Measurements from ENCODE around the gene HYCC2. TPM values are rescaled to one million over a fixed set of nuclear protein-coding genes. Genes with fewer than 3 reads are reported as not detected.
"Not testable (repeated sequence)": the region's sequence is repeated elsewhere in the genome, so short reads cannot be mapped to it uniquely, and the experiment has no call there.

Gene HYCC2
- total and polyA plus RNA-seq, 2 donors (not counting 1 experiment from before 2014, with no cell fraction given): 3.6 to 30.1 TPM

DNA sequence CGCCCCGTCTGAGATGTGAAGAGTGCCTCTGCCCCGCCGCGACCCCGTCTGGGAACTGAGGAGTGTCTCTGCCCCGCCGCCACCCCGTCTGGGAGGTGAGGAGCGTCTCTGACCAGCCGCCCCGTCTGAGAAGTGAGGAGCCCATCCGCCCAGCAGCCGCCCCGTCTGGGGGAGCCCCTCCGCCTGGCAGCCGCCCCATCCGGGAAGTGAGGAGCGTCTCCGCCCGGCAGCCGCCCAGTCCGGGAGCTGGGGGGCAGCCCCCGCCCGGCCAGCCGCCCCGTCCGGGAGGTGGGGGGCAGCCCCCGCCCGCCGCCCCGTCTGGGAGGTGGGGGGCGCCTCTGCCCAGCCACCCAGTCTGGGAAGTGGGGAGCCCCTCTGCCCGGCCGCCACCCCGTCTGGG is 29.0 kb downstream of the HYCC2 start:
- H2AFZ ChIP-seq (ENCODE audit: insufficient read depth, low read depth, low read length, poor library complexity, severe bottlenecking); H3K27ac Mint-ChIP-seq; H3K9me3 ChIP-seq (ENCODE audit: control extremely low read depth in 1 of 3, control insufficient read depth in 2 of 3, insufficient read depth in 1 of 3, low read length in 2 of 3); DNase-seq; intact Hi-C loops (cut with micrococcal nuclease); H3K9me3 Mint-ChIP-seq (ENCODE audit: insufficient read depth); H3K27me3 Mint-ChIP-seq; H3K27me3 ChIP-seq (replicated peaks in 1 of 4; ENCODE audit: control extremely low read depth in 1 of 4, control insufficient read depth in 3 of 4, insufficient read depth in 4 of 4, low read length in 3 of 4); H3K27ac ChIP-seq (ENCODE audit: low read length in 2 of 2); ATAC-seq (ENCODE audit: low read depth); H3K4me3 ChIP-seq (ENCODE audit: control extremely low read depth in 1 of 5, extremely low read depth in 1 of 5, insufficient read depth in 1 of 5, low read depth in 2 of 5, low read length in 4 of 5); H3K4me2 ChIP-seq (replicated peaks; ENCODE audit: low read depth, low read length, poor library complexity, severe bottlenecking); POLR2A ChIA-PET; H3K4me1 ChIP-seq (ENCODE audit: control insufficient read depth in 2 of 2, insufficient read depth in 2 of 2, low read length in 2 of 2); H3K4me1 Mint-ChIP-seq; CTCF ChIA-PET; H3K4me3 Mint-ChIP-seq; H3K9ac ChIP-seq (ENCODE audit: low read length): not testable (repeated sequence)
- peaks cover 45% of the 10 kb centered on the region for H3K79me2 ChIP-seq (ENCODE audit: control insufficient read depth, insufficient read depth, low read length)
- WGBS (ENCODE audit: insufficient coverage): 98% methylated on average over 22 of the region's 36 CpGs
- peaks cover 8 to 12% of the 10 kb centered on the region in 2 experiments for H3K36me3 ChIP-seq (replicated peaks in 1 of 2; ENCODE audit: control extremely low read depth in 1 of 2, control insufficient read depth in 1 of 2, extremely low read depth in 1 of 2, insufficient read depth in 2 of 2, low read length in 1 of 2)
- peaks cover 14% of the 10 kb centered on the region for H4K20me1 ChIP-seq (ENCODE audit: control insufficient read depth, insufficient read depth, low read length, poor library complexity, severe bottlenecking)

DNA sequence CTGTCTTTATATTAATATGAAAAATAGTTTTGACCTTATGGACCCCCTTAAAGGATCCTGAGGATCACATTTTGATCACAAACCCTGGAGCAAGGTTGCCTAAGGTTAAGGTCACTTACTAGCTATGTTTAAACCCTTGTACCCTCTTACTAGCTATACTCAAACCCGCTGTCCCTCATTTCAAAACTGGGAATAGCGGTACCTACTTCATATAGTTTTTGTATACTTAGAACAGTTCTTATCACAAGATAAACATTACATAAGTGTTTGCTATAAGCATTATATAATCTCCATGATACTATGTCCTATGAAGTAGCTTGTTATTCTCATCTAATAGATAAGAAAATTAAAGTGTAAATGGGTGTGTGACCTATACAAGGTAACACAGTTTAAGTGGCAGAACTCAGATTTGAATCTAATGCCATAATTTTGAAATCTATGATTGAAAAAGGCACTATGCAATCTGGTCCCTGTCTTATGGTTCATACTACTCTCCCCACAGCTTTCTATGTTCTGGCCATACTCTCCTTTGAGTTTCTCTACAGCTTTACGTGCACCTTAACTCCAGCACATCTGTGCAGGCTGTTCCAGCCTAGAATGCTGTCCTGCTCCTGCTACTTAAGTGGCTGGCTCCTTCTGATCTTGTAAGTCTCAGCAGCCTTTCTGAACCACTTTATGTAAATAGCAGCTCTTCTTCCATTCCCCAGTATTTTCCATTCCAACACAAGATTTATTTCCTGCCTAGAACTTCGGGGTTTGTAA is 30.4 kb downstream of the HYCC2 start:
- H3K79me2 ChIP-seq (ENCODE audit: control insufficient read depth, insufficient read depth, low read length): peaks cover 31% of the 10 kb centered on the region
- H3K9me3 ChIP-seq (ENCODE audit: control extremely low read depth in 1 of 3, control insufficient read depth in 2 of 3, insufficient read depth in 1 of 3, low read length in 2 of 3): peaks cover 0 to 1% (median 0%) of the 10 kb centered on the region in 3 donors
- POLR2A ChIA-PET: no interaction called here
- peaks cover 4% of the 10 kb centered on the region for H4K20me1 ChIP-seq (ENCODE audit: control insufficient read depth, insufficient read depth, low read length, poor library complexity, severe bottlenecking)
- TF ChIP-seq EZH2 (IDR thresholded peaks at IDR 0.05; ENCODE audit: borderline replicate concordance, insufficient read depth, low read depth, low read length, poor library complexity, severe bottlenecking): no peak
- TF ChIP-seq, protein P1, sequence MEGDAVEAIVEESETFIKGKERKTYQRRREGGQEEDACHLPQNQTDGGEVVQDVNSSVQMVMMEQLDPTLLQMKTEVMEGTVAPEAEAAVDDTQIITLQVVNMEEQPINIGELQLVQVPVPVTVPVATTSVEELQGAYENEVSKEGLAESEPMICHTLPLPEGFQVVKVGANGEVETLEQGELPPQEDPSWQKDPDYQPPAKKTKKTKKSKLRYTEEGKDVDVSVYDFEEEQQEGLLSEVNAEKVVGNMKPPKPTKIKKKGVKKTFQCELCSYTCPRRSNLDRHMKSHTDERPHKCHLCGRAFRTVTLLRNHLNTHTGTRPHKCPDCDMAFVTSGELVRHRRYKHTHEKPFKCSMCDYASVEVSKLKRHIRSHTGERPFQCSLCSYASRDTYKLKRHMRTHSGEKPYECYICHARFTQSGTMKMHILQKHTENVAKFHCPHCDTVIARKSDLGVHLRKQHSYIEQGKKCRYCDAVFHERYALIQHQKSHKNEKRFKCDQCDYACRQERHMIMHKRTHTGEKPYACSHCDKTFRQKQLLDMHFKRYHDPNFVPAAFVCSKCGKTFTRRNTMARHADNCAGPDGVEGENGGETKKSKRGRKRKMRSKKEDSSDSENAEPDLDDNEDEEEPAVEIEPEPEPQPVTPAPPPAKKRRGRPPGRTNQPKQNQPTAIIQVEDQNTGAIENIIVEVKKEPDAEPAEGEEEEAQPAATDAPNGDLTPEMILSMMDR (IDR thresholded peaks at IDR 0.05): no peak
- no peak overlapping the region for H3K4me3 Mint-ChIP-seq
- ATAC-seq (ENCODE audit: low read depth): no peak
- H3K4me3 ChIP-seq (ENCODE audit: control extremely low read depth in 1 of 5, extremely low read depth in 1 of 5, insufficient read depth in 1 of 5, low read depth in 2 of 5, low read length in 4 of 5): no peak overlapping the region
- H3K4me1 Mint-ChIP-seq: peaks cover 5% of the 10 kb centered on the region
- WGBS (ENCODE audit: insufficient coverage): 92% methylated on average over 1 of the region's 4 CpGs
- no peaks in the 10 kb centered on the region for H3K27me3 ChIP-seq (replicated peaks in 1 of 4; ENCODE audit: control extremely low read depth in 1 of 4, control insufficient read depth in 3 of 4, insufficient read depth in 4 of 4, low read length in 3 of 4)
- peaks cover 8 to 12% of the 10 kb centered on the region in 2 experiments for H3K36me3 ChIP-seq (replicated peaks in 1 of 2; ENCODE audit: control extremely low read depth in 1 of 2, control insufficient read depth in 1 of 2, extremely low read depth in 1 of 2, insufficient read depth in 2 of 2, low read length in 1 of 2)
- intact Hi-C loops (cut with micrococcal nuclease): no loop called here
- peaks cover 3% of the 10 kb centered on the region for H3K9me3 Mint-ChIP-seq (ENCODE audit: insufficient read depth)
- DNase-seq: no peak
- no peak overlapping the region for H3K9ac ChIP-seq (ENCODE audit: low read length)
- H3K27ac ChIP-seq (ENCODE audit: low read length in 2 of 2): no peak overlapping the region
- no peaks in the 10 kb centered on the region for H3K27me3 Mint-ChIP-seq
- CTCF ChIA-PET: no interaction called here
- no peak overlapping the region for H3K4me2 ChIP-seq (replicated peaks; ENCODE audit: low read depth, low read length, poor library complexity, severe bottlenecking)
- no peak overlapping the region for H3K27ac Mint-ChIP-seq
- H2AFZ ChIP-seq (ENCODE audit: insufficient read depth, low read depth, low read length, poor library complexity, severe bottlenecking): no peak overlapping the region
- no peaks in the 10 kb centered on the region for H3K4me1 ChIP-seq (ENCODE audit: control insufficient read depth in 2 of 2, insufficient read depth in 2 of 2, low read length in 2 of 2)

Measured in B cell (primary cell).